HepG2 (cell line): ENCODE measurements around the gene NRAP. TPM values are rescaled to one million over a fixed set of nuclear protein-coding genes. Genes with fewer than 3 reads are reported as not detected.
A peak's percentile ranks its signal among the peaks of the same experiment; 100 is the strongest.

Experiments
- ATAC-seq: fragments of 200-7000 bp; cut with Tn5 transposase; 3 replicates; pipeline ENCODE4 v1.9.1; 2020; ENCODE audit warnings: mild to moderate bottlenecking, moderate library complexity
- BruUV-seq: library from RNA; stranded (reverse); fragments of 400-500 nt; replicated peaks from 2 replicates; lab custom pipeline; 2021; lab: Mats Ljungman, UMichigan
- CTCF ChIA-PET: fragments of 300-600 bp; formaldehyde crosslinking; extraction: SDS; loops from one replicate; lab custom pipeline; 2021; ENCODE audit warnings: low total read pairs, inconsistent platforms, low intra/inter-chr PET ratio; lab: Yijun Ruan, JAX
- POLR2A ChIA-PET: fragments of 350-600 bp; sonication (Branson Sonifier 250); formaldehyde crosslinking; loops from one replicate; lab custom pipeline; 2020; ENCODE audit warnings: antibody characterized with exemption, inconsistent platforms; lab: Yijun Ruan, JAX
- DNase-seq: peaks from one replicate; pipeline ENCODE4 v3.0.0-alpha.2; 2015; ENCODE audit warnings: low spot score
- FAIRE-seq: peaks from 3 replicates; lab custom pipeline; 2011; peaks lifted over from hg19 to GRCh38; lab: Jason Lieb, UNC
- H2AFZ ChIP-seq: one replicate; pipeline ENCODE4 v1.6.1; 2011; ENCODE audit warnings: low read length, inconsistent platforms
- H3K27ac ChIP-seq: fragments of 300-600 bp; 3 replicates; pipeline ENCODE4 v1.8.0; 2011; ENCODE audit warnings: mixed run types, mild to moderate bottlenecking, mixed read lengths, low read length, inconsistent platforms; ENCODE audit not compliant: insufficient read depth; ENCODE audit errors: extremely low read length
- H3K27me3 ChIP-seq, 2 experiments: fragments of 200-600 bp in 1 of 2; 2 replicates in 1 of 2; 3 replicates in 1 of 2; pipeline versions ENCODE4 v1.6.0 to v1.8.0; 2011; ENCODE audit warnings: low read length in 2 of 2, mild to moderate bottlenecking in 2 of 2, moderate library complexity in 2 of 2, inconsistent platforms in 1 of 2; ENCODE audit not compliant: insufficient read depth in 2 of 2, control insufficient read depth in 1 of 2
- H3K36me3 ChIP-seq, 2 experiments: fragments of 200-600 bp in 1 of 2; replicated peaks in 1 of 2; 2 replicates in 1 of 2; 3 replicates in 1 of 2; pipeline versions ENCODE4 v1.5.1 to v1.8.0; 2011; ENCODE audit warnings: low read length in 2 of 2, inconsistent platforms in 1 of 2; ENCODE audit not compliant: insufficient read depth in 2 of 2, control insufficient read depth in 1 of 2
- H3K4me1 ChIP-seq: 2 replicates; pipeline ENCODE4 v1.5.1; 2012; ENCODE audit warnings: low read length, inconsistent platforms; ENCODE audit not compliant: insufficient read depth
- H3K4me2 ChIP-seq: 2 replicates; pipeline ENCODE4 v1.6.0; 2011; ENCODE audit warnings: low read depth, low read length, inconsistent platforms
- H3K4me3 ChIP-seq, 3 experiments: fragments of 200-600 bp in 1 of 3; sonication (generic), shearing (Covaris generic) in 1 of 3; replicated peaks in 1 of 3; 2 replicates each; pipeline ENCODE4 v1.5.1; 2011 to 2016; ENCODE audit warnings: low read length in 3 of 3, inconsistent platforms in 2 of 3, low read depth in 2 of 3, mild to moderate bottlenecking in 2 of 3, control low read depth in 1 of 3, mixed read lengths in 1 of 3; ENCODE audit not compliant: insufficient read depth in 1 of 3
- H3K79me2 ChIP-seq: one replicate; pipeline ENCODE4 v1.6.1; 2011; ENCODE audit warnings: low read length, inconsistent platforms; ENCODE audit not compliant: insufficient read depth
- H3K9ac ChIP-seq: 2 replicates; pipeline ENCODE4 v1.6.0; 2011; ENCODE audit warnings: mild to moderate bottlenecking, low read depth, low read length, inconsistent platforms; ENCODE audit not compliant: insufficient read depth
- H3K9me3 ChIP-seq: 2 replicates; pipeline ENCODE4 v1.5.1; 2012; ENCODE audit warnings: mild to moderate bottlenecking, low read length
- H4K20me1 ChIP-seq: 2 replicates; pipeline ENCODE4 v1.6.0; 2011; ENCODE audit warnings: inconsistent platforms, mild to moderate bottlenecking, low read length, moderate library complexity; ENCODE audit not compliant: insufficient read depth
- ARID4A ChIP-seq: sonication (generic); formaldehyde crosslinking; IDR thresholded peaks from 2 replicates; pipeline ENCODE4 v1.5.0; 2020; ENCODE audit warnings: mild to moderate bottlenecking, missing genetic modification reagents, borderline replicate concordance
- CBFB ChIP-seq: sonication (generic); formaldehyde crosslinking; IDR thresholded peaks from 2 replicates; pipeline ENCODE4 v1.4.0; 2020; ENCODE audit warnings: missing genetic modification reagents
- CEBPB ChIP-seq: IDR thresholded peaks from 2 replicates; pipeline ENCODE4 v1.6.1; 2011; ENCODE audit warnings: low read depth, low read length, improper control_type of control experiment, borderline replicate concordance
- CEBPG ChIP-seq: IDR thresholded peaks from 2 replicates; pipeline ENCODE4 v1.6.1; 2016
- CERS6 ChIP-seq: sonication (generic); formaldehyde crosslinking; IDR thresholded peaks from 2 replicates; pipeline ENCODE4 v1.5.0; 2020; ENCODE audit warnings: missing genetic modification reagents
- ELF3 ChIP-seq: IDR thresholded peaks from 2 replicates; pipeline ENCODE4 v1.6.1; 2016; ENCODE audit warnings: missing genetic modification reagents, missing compliant biosample characterization
- HDAC1 ChIP-seq: sonication (generic); formaldehyde crosslinking; IDR thresholded peaks from 2 replicates; pipeline ENCODE4 v1.5.1; 2020; ENCODE audit warnings: mild to moderate bottlenecking, missing genetic modification reagents
- HINFP ChIP-seq: sonication (generic); formaldehyde crosslinking; IDR thresholded peaks from 2 replicates; pipeline ENCODE4 v1.4.0; 2020; ENCODE audit warnings: low read depth, mild to moderate bottlenecking, missing genetic modification reagents
- IRF2 ChIP-seq: IDR thresholded peaks from 2 replicates; pipeline ENCODE4 v1.6.1; 2018; ENCODE audit warnings: missing genetic modification reagents, missing compliant biosample characterization
- PBX3 ChIP-seq: sonication (generic); formaldehyde crosslinking; IDR thresholded peaks from 2 replicates; pipeline ENCODE4 v1.8.1; 2023; ENCODE audit warnings: missing genetic modification reagents, inconsistent platforms, borderline replicate concordance
- POGZ ChIP-seq: sonication (generic); formaldehyde crosslinking; IDR thresholded peaks from 2 replicates; pipeline ENCODE4 v1.4.0; 2020; ENCODE audit warnings: mild to moderate bottlenecking, missing genetic modification reagents
- SALL1 ChIP-seq: sonication (generic); formaldehyde crosslinking; IDR thresholded peaks from 2 replicates; pipeline ENCODE4 v1.8.0; 2022; ENCODE audit warnings: mild to moderate bottlenecking, missing genetic modification reagents
- SP5 ChIP-seq: IDR thresholded peaks from 2 replicates; pipeline ENCODE4 v1.6.1; 2016; ENCODE audit warnings: low read depth, borderline replicate concordance
- XRCC5 ChIP-seq: fragments of 200-400 bp; formaldehyde crosslinking; optimal IDR thresholded peaks from 2 replicates; pipeline ENCODE3; 2017; ENCODE audit warnings: mild to moderate bottlenecking, low read length
- ZNF577 ChIP-seq: sonication (generic); formaldehyde crosslinking; IDR thresholded peaks from 2 replicates; pipeline ENCODE4 v1.4.0; 2020; ENCODE audit warnings: mild to moderate bottlenecking, low read depth, missing genetic modification reagents, borderline replicate concordance
- ZNF607 ChIP-seq: sonication (generic); formaldehyde crosslinking; IDR thresholded peaks from 2 replicates; pipeline ENCODE4 v1.5.1; 2020; ENCODE audit warnings: missing genetic modification reagents, mild to moderate bottlenecking, borderline replicate concordance
- WGBS: methylation state at CpG from one replicate; pipeline ENCODE4 v1.1.6; 2017; ENCODE audit warnings: low lambda C conversion rate; 5-methylcytosine and 5-hydroxymethylcytosine counted together
- in situ Hi-C: cut with HindIII; loops from 2 replicates; pipeline ENCODE4 v1.10.0; 2017; ENCODE audit warnings: low pct_unique_long_range_greater_than_20kb; ENCODE audit not compliant: extremely low pct_ligation_motif_present
- intact Hi-C: fragments of 100-400 bp; cut with micrococcal nuclease; formaldehyde crosslinking; loops from one replicate; pipeline ENCODE4 v1.10.0; 2022; ENCODE audit not compliant: unreplicated experiment
- polyA plus RNA-seq, 8 experiments: library from polyadenylated mRNA; depleted of rRNA in 3 of 8; stranded (reverse) in 7 of 8; unstranded in 1 of 8; fragments of >200 nt; fragmentation: Illumina TruSeq in 4 of 8; extraction: Trizol in 4 of 8; gene quantifications; 2 replicates each; pipeline versions ENCODE4 v1.2.1 to v1.2.3, GENCODE V29; 2011 to 2016; ENCODE audit warnings: low read depth in 4 of 8, missing spikeins in 1 of 8, mixed read lengths in 1 of 8; ENCODE audit not compliant: insufficient read depth in 1 of 8
- total RNA-seq, 5 experiments: library from RNA; depleted of rRNA; stranded (reverse); fragments of >200 nt; fragmentation: Illumina TruSeq; extraction: Trizol; gene quantifications; 2 replicates each; pipeline ENCODE4 v1.2.3, GENCODE V29; 2016; ENCODE audit warnings: low read depth in 1 of 5

Gene NRAP
- total and polyA plus RNA-seq, 2 of the 13 experiments (the other 11 are each of a cell fraction or from before 2014, with no cell fraction given) = not detected

- DNase-seq = peak; percentile 68
- H3K27ac ChIP-seq = peak overlapping the region; percentile 22
- 12% methylated on average over 7 of the region's 7 CpGs for WGBS
- POLR2A ChIA-PET = no interaction called here
- ATAC-seq = peak; percentile 95
- peak overlapping the region; percentile 34; the same call in 1 of the 2 replicates for H3K4me2 ChIP-seq
- H4K20me1 ChIP-seq = no peaks in the 10 kb centered on the region
- CTCF ChIA-PET = no interaction called here
- peak overlapping the region in 1 of 3 experiments; percentile 7; a peak in 1 of 6 replicates for H3K4me3 ChIP-seq
- H3K27me3 ChIP-seq = peaks cover 0 to 1% of the 10 kb centered on the region in 2 experiments; a peak in 1 of 5 replicates
- no peaks in the 10 kb centered on the region for H3K79me2 ChIP-seq
- no peaks in the 10 kb centered on the region for H3K9me3 ChIP-seq
- intact Hi-C loops = no loop called here
- no peak overlapping the region for H3K9ac ChIP-seq
- BruUV-seq = no TSS peak
- peak; percentile 93 for FAIRE-seq
- in situ Hi-C loops = no loop called here
- peaks cover 61% of the 10 kb centered on the region for H3K4me1 ChIP-seq
- H2AFZ ChIP-seq = no peak overlapping the region
- no peaks in the 10 kb centered on the region for H3K36me3 ChIP-seq
- TF ChIP-seq SALL1 (CRISPR knock-in tag) = peak; percentile 76
- peak; percentile 47; the same call in 1 of the 2 replicates for TF ChIP-seq ARID4A (CRISPR knock-in tag)
- peak; percentile 58; the same call in 1 of the 2 replicates for TF ChIP-seq SP5 (CRISPR knock-in tag)
- peak; percentile 76 for TF ChIP-seq HDAC1 (CRISPR knock-in tag)
- peak; percentile 22; the same call in 1 of the 2 replicates for TF ChIP-seq CEBPB
- TF ChIP-seq CEBPG (CRISPR knock-in tag) = peak; percentile 70
- peak; percentile 39; the same call in 1 of the 2 replicates for TF ChIP-seq IRF2 (CRISPR knock-in tag)
- TF ChIP-seq XRCC5 = peak; percentile 35
- TF ChIP-seq HINFP (CRISPR knock-in tag) = peak; percentile 35; the same call in 1 of the 2 replicates
- no peak for TF ChIP-seq CERS6 (CRISPR knock-in tag)
- no peak for TF ChIP-seq ZNF577 (CRISPR knock-in tag)
- peak; percentile 52; the same call in 1 of the 2 replicates for TF ChIP-seq ZNF607 (CRISPR knock-in tag)
- TF ChIP-seq CBFB = no peak
- peak; percentile 54; the same call in 1 of the 2 replicates for TF ChIP-seq POGZ (CRISPR knock-in tag)
- no peak for TF ChIP-seq ELF3 (CRISPR knock-in tag)
- no peak for TF ChIP-seq PBX3 (CRISPR knock-in tag)
Measured at GRCh38 chr10:113540845-113541548, 122.8 kb downstream of the NRAP start.
